Measurements from ENCODE around the gene AGTR1. TPM values are rescaled to one million over a fixed set of nuclear protein-coding genes. Genes with fewer than 3 reads are reported as not detected.

The AGTR1 gene
- total RNA-seq, 1 experiment from 2014 or later, result not detected

- no peak overlapping the region for H3K4ac ChIP-seq (ENCODE audit: low read depth, low read length)
- 0 out of 4 replicates have a peak, but pooled peaks cover 0 to 3% of the 10 kb centered on the region in 2 experiments for H3K4me1 Mint-ChIP-seq
- H3K4me3 Mint-ChIP-seq, result no peak overlapping the region
- no peak for DNase-seq
- H3K9ac ChIP-seq (ENCODE audit: extremely low read depth, insufficient read length, low read length), result no peak overlapping the region
- no peak overlapping the region for H4K8ac ChIP-seq (replicated peaks; ENCODE audit: insufficient read length, low read depth, low read length)
- no peaks in the 10 kb centered on the region for H4K20me1 ChIP-seq (ENCODE audit: control insufficient read depth, insufficient read depth, insufficient read length)
- H3T11ph ChIP-seq (ENCODE audit: low read length), result no peak overlapping the region
- no peaks in the 10 kb centered on the region for H3K23me2 ChIP-seq (ENCODE audit: insufficient read length, low read depth, low read length, poor library complexity, severe bottlenecking)
- H3K79me2 ChIP-seq (ENCODE audit: insufficient read depth, low read length), result no peaks in the 10 kb centered on the region
- H2AK5ac ChIP-seq (ENCODE audit: insufficient read length, low read length), result no peak overlapping the region
- no peak overlapping the region for H3K4me2 ChIP-seq (ENCODE audit: insufficient read depth, insufficient read length, low read length)
- no peak overlapping the region for H2AFZ ChIP-seq (ENCODE audit: low read length)
- no peak overlapping the region for H3K14ac ChIP-seq (ENCODE audit: insufficient read depth, low read length)
- no peak overlapping the region for H3K23ac ChIP-seq (ENCODE audit: insufficient read length, low read depth, low read length)
- H3K27me3 ChIP-seq (ENCODE audit: insufficient read depth, low read length), result no peaks in the 10 kb centered on the region
- no peak for TF ChIP-seq CTCF (conservative IDR thresholded peaks at IDR 0.05)
- H3K27ac ChIP-seq (ENCODE audit: insufficient read length, low read depth, low read length), result no peak overlapping the region
- H3K36me3 Mint-ChIP-seq (ENCODE audit: insufficient read depth in 1 of 3, low read depth in 3 of 3), result no peaks in the 10 kb centered on the region; a peak in 1 of 7 replicates
- no peak overlapping the region for H2BK120ac ChIP-seq (ENCODE audit: low read depth, low read length, poor library complexity, severe bottlenecking)
- no peaks in the 10 kb centered on the region for H3K4me1 ChIP-seq (ENCODE audit: insufficient read depth, low read length)
- no peak overlapping the region for H2BK20ac ChIP-seq (ENCODE audit: low read depth, low read length, poor library complexity, severe bottlenecking)
- H3K9me3 ChIP-seq (ENCODE audit: control insufficient read depth, low read depth, low read length), result no peaks in the 10 kb centered on the region
- H3K56ac ChIP-seq (ENCODE audit: insufficient read length, low read depth, low read length), result no peak overlapping the region
- no peak overlapping the region for H3K18ac ChIP-seq (ENCODE audit: insufficient read length, low read depth, low read length)
- no peaks in the 10 kb centered on the region for H3K79me1 ChIP-seq (ENCODE audit: insufficient read depth, low read depth, low read length, poor library complexity, severe bottlenecking)
- peaks cover 0 to 5% of the 10 kb centered on the region in 2 experiments; a peak in 3 of 5 replicates for H3K9me3 Mint-ChIP-seq
- H3K27ac Mint-ChIP-seq, result no peak overlapping the region
- H4K5ac ChIP-seq (ENCODE audit: insufficient read length, low read depth, low read length), result no peak overlapping the region
- no peak overlapping the region for H2BK12ac ChIP-seq (ENCODE audit: insufficient read length, low read depth, low read length)
- H3K27me3 Mint-ChIP-seq (ENCODE audit: low read depth), result no peaks in the 10 kb centered on the region; the same call in 1 of the 2 replicates
- no peak overlapping the region for H2BK5ac ChIP-seq (ENCODE audit: insufficient read length, low read length)
- no peak overlapping the region for H4K91ac ChIP-seq (ENCODE audit: insufficient read length, low read depth, low read length)
- no CpG with 5 or more reads among the region's 6 CpGs for WGBS (ENCODE audit: extremely low coverage, insufficient read length, low lambda C conversion rate)
- no peak overlapping the region for H2BK15ac ChIP-seq (ENCODE audit: low read depth, low read length)
Observed at GRCh38 chr3:148651549-148651948, 46.2 kb upstream of the AGTR1 start.

Measured in H9 (cell line).